GM10266 (cell line): ENCODE measurements around the gene RNGTT.

Experiments
- DNase-seq: peaks from one replicate; pipeline ENCODE4 v3.0.0; 2012; ENCODE audit errors: extremely low spot score
- TF ChIP-seq, protein P1 (sequence below): IDR thresholded peaks from 2 replicates; pipeline ENCODE4 v1.5.1; 2012; ENCODE audit warnings: mild to moderate bottlenecking, low read depth; ENCODE audit not compliant: control insufficient read depth, insufficient read depth; ENCODE audit errors: missing control alignments

The RNGTT gene

DNA sequence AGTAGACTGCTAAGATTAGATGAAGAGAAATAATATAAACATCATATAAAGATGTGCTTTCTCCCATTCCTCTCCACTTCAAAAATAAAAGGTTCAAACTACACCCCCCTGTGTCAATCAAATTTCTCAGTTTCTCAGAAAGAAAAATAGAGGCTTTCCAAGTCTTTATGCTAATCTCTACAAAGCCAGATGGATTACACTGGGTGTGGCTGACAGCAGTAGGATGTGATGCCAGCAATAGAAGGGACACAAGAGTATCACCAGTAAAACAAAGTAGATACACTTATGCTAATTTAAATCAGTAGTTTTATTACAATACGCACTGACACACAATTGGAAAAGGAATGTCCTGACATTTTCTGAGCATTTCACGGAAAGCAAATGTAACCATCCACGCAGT, 353.4 kb downstream of the RNGTT start:
- DNase-seq: no peak
- TF ChIP-seq, protein P1, sequence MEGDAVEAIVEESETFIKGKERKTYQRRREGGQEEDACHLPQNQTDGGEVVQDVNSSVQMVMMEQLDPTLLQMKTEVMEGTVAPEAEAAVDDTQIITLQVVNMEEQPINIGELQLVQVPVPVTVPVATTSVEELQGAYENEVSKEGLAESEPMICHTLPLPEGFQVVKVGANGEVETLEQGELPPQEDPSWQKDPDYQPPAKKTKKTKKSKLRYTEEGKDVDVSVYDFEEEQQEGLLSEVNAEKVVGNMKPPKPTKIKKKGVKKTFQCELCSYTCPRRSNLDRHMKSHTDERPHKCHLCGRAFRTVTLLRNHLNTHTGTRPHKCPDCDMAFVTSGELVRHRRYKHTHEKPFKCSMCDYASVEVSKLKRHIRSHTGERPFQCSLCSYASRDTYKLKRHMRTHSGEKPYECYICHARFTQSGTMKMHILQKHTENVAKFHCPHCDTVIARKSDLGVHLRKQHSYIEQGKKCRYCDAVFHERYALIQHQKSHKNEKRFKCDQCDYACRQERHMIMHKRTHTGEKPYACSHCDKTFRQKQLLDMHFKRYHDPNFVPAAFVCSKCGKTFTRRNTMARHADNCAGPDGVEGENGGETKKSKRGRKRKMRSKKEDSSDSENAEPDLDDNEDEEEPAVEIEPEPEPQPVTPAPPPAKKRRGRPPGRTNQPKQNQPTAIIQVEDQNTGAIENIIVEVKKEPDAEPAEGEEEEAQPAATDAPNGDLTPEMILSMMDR: no peak

DNA sequence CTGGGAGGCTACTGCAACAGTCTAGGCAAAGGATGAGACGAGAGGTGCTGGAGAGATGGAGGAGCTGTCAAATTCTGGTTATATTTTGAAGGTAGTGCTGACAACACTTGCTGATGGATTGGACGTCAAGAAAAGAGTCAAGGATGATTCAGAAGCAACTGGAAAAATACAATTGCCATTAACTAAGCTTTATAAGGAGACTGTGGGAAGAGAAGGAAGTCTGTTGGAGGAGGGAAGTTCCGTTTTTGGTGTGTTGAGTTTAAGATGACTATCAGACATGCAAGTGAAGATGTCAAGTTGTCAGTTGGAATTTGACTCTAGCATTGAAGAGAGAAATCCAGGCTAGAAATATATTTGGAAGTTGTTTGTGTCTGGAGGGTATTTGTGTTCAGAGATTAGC, 358.1 kb downstream of the RNGTT start:
- no peak for DNase-seq
- TF ChIP-seq, protein P1: no peak

DNA sequence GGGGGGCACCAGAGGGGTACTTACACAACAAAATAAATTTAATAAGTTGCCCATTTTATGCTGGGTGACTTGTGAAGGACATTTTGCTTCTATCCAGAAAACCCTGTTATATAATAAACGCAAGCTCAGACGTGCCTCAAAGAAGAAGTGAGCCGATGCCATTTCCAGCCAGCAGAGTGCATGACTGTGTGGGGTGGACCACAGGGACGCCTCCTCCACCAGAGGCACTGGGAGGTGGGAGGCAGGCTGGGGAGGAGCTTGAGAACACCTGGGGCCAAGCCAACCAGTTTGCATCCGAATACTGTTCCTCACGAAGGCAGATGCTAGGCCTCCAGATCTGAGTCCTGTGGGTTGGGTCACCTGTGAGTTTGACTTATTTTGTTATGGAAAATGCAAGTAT, 363.8 kb downstream of the RNGTT start:
- DNase-seq: peak; percentile 47

DNA sequence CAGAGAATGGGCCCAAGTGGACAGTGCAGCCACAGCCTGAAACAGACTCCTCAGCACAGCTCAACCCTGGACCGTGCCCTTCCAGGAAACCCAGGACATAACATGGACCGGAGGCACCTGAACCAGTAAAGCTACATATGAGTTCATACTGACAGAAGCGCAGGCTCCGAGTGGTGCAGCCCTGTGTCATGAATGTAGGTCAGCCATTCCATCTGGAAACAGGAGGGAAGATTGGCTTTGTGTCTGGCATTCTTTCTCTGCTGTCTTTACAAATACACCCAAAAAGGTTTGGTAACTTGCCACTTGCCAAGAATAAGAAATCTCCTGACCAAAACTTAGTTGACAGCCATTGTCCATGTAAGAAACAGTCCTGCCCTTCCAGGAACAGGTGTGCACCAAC, 366.6 kb downstream of the RNGTT start:
- TF ChIP-seq, protein P1: no peak

More for the DNA sequence above, 363.8 kb downstream of the RNGTT start:
- TF ChIP-seq, protein P1: peak; percentile 24

DNA sequence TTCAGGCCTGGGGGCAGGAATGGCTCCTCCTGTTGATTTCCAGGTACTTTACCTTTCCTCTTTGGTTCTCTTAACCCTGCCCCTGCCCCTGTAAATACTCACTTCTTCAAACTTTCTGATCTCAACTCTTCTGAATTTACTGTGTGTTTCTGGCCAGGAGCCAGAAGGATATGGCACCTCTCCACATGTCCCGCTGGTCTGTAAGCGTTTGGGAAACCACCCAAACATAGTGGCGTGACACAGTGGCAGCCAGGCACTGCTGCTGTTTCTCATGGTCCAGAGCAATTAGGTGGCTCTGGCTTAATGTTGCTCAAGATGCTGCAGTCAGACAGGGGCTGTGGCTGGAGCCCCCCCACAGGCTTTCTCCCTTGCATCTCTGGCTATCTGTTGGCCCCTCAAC, 374.5 kb downstream of the RNGTT start:
- no peak for DNase-seq
- TF ChIP-seq, protein P1: no peak

More for the DNA sequence above, 366.6 kb downstream of the RNGTT start:
- DNase-seq: no peak

DNA sequence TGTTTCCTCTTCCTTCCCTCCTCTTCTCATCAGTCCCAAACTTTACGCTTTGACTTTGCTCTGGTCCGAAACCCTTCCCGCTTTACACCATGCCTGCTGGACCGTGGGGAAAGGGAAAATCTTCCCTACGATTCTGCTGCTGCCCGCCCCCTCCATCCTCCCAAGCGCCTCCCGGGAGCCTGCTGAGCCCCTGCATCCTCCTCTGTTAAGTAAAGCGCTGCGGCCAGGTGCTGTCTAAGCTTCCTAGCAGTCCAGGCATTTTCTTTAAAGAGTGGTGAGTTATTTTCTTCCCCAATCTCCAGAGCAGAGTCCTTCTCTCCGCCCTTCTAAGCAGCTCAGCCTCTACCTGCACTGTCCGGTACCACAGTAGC, 376.3 kb downstream of the RNGTT start:
- TF ChIP-seq, protein P1: no peak
- no peak for DNase-seq

DNA sequence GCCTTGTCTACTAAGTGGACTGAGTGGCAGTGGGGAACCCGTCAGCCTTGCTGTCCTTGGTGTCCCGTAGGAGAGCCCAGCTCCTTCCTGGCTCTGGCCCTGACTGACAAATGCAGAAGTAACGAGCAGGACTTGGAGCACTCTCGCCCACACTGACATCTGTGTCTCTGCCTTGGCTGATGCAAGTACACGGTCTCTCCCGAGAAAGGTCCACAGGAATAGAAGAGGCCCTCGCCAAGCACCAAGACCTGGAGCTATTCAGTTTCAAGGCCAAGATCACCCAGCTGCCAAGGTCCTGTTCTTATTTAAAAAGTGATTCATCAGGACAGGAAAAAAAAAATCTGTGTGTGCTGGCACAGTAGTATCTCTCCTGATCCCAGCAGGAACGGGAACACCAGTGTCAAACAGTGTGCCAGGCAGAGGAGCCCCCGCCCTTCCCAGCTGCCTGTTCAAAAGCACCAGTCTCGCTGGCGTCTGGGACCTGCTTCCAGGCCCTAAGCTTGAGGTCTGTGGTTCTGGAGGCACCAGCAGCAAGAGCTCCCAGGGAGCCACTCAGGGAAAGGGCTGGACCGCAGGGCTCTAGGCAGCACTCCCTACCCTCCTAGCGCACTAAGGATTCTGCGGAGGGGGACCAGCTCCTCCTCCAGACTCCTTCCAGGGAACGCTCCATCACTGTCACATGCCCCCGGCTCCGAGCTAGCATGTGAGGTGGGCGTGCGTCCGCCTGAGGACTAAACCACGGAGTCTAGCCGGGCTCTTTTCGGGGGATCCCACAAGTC, 376.9 kb downstream of the RNGTT start:
- TF ChIP-seq, protein P1: no peak
- DNase-seq: no peak
